NCI-H2081 treated with DMSO at 0.1 percent for 48 hours (cell line): ENCODE measurements around the gene PSMB4.
"Not testable (repeated sequence)": the region's sequence is repeated elsewhere in the genome, so short reads cannot be mapped to it uniquely, and the experiment has no call there.

Source experiments
- DNase-seq: peaks from one replicate; lab custom pipeline; 2025; lab: John Stamatoyannopoulos, UW

Gene PSMB4

GRCh38 chr1:151399324-151400171, at the start of gene PSMB4:
PSMB4 (plus strand) TSS chr1:151399573; CDS start chr1:151399588, 15 bp downstream.
- DNase-seq, result peak; percentile 93

DNA sequence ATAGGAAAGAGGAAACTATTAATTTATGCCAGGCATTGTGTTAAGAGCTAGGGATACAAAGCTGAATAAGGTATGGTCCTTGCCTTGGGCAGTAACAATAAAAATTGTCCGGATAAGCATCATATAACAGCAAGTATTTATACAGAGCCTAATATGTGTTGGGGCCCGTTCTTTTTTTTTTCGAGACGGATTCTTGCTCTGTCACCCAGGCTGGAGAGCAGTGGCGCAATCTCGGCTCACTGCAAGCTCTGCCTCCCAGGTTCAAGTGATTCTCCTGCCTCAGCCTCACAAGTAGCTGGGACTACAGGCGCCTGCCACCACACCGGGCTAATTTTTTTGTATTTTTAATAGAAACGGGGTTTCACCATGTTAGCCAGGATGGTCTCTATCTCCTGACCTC, 49.0 kb upstream of the PSMB4 start:
- not testable (repeated sequence) for DNase-seq

GRCh38 chr1:151352021-151352718, 47.2 kb upstream of the PSMB4 start:
- no peak for DNase-seq

GRCh38 chr1:151356696-151357095, 42.7 kb upstream of the PSMB4 start:
- DNase-seq, result no peak

DNA sequence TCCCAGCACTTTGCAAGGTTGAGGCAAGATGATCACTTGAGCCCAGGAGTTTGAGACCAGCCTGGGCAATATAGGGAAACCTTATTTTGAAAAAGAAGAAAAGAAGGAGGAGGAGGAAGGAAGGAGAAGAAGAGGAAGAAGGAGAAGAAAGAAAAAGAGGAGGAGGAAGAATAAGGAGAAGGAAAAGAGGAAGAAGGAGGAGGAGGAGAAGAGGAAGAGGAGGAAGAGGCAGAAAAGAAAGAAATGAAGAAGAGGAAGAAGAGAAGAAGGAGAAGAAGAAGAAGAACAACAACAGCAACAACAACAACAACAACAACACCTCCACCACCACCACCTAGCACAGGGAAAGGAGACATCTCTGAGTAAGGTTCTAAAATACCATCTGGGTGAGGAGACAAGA, 37.5 kb upstream of the PSMB4 start:
- no peak for DNase-seq

GRCh38 chr1:151362308-151363155, 36.8 kb upstream of the PSMB4 start:
- DNase-seq, result no peak

GRCh38 chr1:151364996-151365395, 34.4 kb upstream of the PSMB4 start:
- DNase-seq, result no peak

DNA sequence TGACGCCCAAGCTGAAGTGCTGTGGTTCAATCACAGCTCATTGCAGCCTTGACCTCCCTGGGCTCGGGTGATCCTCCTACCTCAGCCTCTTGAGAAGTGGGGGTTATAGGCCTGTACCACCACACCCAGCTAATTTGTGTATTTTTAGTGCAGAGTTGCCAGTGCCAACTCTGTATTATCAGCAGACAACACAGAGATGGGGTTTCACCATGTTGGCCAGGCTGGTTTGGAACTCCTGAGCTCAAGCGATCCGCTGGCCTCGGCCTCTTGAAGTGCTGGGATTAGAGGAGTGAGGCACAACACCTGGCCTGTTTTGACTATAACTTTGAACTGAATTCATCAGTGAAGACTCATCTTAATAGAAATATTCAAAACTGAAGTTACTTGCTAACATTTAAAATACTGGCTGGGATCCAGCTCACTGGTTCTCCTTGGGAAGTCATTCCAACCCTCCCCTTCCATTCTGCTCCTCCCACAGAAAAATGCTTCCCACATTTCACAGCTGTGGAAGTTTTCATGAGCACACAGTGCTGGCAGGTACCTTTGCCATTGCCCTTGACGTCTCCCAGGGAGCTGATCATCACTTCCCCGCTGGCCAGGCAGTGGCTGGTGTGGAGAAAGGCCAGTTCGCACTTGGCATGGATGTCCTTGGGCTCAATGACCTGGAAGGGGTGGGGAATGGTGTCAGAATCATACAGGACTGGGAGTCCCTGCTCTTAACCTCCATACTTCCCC, 31.5 kb upstream of the PSMB4 start:
- DNase-seq, result no peak

DNA sequence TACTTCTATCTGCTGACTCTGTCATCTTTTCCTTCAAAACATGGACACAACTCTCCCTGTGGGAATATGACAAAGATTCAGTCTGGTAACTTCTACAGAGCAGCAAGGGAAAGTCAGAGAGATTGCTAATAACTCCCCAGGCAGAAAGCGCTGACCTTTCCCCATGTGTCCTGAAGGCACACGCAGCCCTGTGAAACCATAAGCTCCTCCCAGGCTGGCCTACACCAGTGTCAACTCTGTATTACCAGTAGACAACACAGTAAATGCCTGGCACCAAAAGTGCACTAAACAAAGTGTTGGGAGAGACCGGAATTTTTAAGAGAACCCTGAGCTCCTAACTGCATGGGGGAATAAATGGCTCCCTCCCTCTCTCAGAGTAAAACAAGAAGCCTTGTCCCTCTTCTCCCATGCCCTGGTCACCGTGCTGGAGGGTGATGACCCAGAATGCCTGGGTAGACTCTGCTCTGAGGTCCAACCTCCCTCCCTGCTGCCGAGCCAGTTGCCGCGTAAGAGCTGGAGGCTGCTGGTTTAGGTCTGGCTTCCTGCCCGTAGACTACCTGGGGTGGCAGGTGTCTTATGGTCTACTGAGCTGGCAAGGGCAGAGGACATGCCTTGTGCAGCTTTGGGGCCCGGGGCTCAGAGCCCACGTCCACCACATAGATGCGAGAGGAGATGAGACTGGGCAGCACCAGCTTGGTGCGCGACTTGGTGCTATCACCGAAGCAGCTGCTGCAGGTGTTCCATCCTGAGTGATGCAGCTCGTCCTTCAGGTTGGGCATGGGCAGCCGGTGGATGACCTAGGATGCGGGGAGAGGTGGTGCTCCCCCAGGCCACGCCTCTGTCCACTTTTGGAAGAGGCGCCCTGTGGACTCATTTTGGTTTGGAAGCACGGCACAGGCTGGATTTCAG, 30.7 kb upstream of the PSMB4 start:
- DNase-seq, result peak; percentile 58

- DNase-seq, result no peak
These were observed 30.1 kb upstream of the PSMB4 start for GRCh38 chr1:151369302-151369610.

DNA sequence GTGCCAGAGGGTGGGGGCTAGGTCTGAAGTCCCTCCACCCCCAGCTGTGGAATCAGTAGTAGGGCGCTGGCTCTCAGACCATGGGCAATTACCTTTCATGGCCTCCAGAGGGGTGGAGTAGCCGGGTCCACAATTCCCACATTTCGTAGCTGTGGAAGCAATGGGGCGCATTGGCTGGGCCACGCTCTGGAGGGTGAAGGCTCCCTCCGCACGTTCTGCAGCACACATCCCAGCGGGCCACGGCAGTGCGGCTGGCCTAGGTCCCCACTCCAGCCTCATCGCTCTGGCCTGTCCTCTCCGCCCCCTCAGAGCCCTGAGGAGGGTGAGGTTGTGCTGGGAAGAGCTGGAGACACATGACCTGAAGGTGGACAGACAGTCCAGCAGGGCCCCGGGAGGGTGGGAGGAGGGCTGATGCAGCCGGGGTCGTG, 29.7 kb upstream of the PSMB4 start:
- no peak for DNase-seq

DNA sequence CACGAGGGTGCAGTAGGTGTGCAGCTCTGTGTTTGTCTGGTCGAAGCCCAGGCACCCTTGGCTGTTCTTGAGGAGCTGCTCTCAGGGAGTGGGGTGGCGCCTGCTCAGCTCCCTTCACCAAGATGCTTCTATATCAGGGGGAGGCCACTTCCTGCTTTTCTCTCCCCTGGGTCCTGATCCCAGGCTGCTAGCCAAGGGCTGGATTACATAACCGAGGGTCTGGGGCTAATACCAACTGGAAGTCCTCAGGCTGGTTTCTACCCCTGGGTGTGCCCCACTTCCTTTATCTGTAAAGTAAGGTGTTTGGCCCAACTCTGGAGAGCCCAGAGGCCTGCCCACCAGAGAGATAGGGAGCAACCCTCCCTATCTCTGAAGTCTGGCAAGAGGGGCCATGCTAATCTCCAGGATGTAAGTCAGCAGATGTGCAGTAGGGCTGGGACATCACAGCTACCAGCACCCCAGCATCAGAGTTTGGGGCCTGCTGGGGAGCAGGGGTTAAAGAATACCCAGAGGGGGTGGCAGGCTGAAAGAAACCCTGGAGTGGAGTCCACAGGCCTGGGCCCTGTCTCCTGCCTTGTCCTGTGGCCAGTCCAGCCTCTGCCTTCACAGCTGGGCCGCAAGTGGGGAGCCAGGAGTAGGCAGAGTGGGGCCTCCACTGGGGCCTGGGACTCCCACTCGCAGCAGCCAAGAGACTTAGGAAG, 29.0 kb upstream of the PSMB4 start:
- no peak for DNase-seq

GRCh38 chr1:151371370-151372057, 27.9 kb upstream of the PSMB4 start:
- peak; percentile 66 for DNase-seq

DNA sequence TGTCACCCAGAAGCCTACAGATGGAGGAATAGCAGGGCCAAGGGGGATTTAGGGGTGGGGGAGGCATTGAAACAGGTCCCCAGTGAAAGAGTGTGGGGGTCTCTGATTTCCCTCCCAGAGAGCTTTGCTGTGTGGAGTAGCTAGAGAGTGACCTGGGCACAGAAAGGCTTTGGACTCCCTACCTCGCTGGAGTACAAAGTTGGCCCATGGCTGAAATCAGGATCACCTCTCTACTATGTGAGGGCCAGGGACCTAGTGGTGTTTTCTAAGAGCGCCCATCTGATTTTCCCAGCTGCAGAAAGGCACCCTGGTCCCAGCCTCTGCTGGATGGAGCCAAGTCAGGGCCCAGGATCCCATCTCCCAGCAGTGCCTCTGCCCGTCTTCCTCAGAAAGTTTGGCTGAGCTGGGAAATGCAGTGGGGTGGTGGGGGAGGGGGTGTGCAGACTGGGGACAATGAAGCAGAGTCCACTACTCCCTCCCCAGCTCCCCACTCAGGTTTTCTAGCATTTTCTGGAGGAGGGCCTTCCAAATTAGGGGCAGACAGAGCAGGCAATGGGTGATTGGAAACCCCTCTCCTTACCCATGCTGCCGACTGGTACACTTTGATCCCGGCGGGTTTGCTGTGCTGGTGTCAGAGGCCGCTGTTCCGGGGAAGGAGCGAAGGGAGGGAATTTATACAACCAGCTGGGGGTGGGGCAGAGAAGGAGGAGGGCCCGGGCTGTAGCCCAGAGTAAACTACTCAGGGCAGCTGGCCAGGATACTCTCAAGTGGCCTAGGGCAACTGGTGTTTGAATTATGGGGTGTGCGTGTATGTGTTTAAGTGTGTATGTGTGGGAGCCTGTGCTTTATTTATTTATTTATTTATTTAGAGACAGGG, 27.1 kb upstream of the PSMB4 start, which contains the start of gene SELENBP1:
Gene SELENBP1, minus strand, starts transcription at position 648 of the 877 bp plus-strand sequence. Its CDS starts 64 bp downstream, at position 584.
- DNase-seq, result peak; percentile 67

DNA sequence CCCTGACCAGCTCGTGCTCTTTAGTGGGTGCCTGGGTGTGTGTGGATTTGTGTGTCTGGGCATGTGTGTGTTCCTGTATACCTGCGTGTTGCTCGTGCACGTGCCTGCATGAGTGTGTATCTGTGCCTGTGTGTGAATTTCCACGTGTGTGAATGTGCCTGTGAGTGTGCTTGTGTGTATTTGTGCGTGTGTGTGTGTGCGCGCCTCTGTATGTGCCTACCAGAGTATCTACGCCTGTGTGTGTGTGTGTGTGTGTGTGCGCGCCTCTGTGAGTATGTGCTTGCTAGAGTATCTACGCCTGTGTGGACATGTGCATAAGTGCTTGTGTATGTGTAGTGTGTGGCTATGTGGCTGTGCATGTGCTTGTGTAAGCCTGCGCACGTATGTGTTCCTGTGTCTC, 26.2 kb upstream of the PSMB4 start:
- no peak for DNase-seq

DNA sequence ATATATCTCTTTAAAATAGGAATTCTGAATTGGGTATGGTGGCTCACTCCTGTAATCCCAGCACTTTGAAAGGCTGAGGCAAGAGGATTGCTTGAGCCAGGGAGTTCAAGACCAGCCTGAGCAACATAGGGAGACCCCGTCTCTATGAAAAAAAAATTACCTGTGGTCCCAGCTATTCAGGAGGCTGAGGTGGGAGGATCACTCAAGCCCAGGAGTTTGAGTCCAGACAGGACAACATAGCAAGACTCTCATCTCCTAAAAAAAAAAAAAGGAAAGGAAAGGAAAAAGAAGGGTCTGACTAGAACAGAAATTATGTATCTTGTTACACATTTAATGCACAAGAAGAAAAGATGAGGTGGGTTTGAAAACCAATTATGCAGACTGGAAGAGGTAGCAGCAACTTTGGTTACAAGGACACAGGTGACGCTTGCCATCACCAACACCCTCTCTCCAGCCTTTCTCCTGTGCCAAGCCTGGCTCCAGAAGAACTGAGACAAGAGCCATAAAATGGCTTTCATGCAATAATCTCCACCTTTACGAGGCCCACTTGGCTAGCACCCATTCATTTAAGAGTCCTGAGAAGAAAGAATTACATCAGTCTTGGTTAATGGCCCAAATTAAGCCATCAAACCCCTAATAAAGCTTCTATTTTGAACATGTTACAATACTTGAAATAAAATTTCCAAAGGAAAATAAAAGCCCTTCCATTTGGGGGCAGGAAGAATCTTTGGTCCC, 22.1 kb upstream of the PSMB4 start:
- DNase-seq, result no peak

GRCh38 chr1:151384584-151384983, 14.8 kb upstream of the PSMB4 start:
- DNase-seq, result no peak

- no peak for DNase-seq
These were observed 13.4 kb upstream of the PSMB4 start for GRCh38 chr1:151386002-151386401.
